Ishikawa (cell line): ENCODE data around the gene SPATA9.

Source experiments
- CEBPB ChIP-seq: IDR thresholded peaks from 2 replicates; pipeline ENCODE4 v1.6.1; 2012
- CREB1 ChIP-seq: IDR thresholded peaks from 2 replicates; pipeline ENCODE4 v1.6.1; 2012; ENCODE audit warnings: low read depth
- EGR1 ChIP-seq: IDR thresholded peaks from 2 replicates; pipeline ENCODE4 v1.6.1; 2012
- EP300 ChIP-seq: IDR thresholded peaks from 2 replicates; pipeline ENCODE4 v1.6.1; 2012; ENCODE audit warnings: borderline replicate concordance
- FOXM1 ChIP-seq: IDR thresholded peaks from 2 replicates; pipeline ENCODE4 v1.6.1; 2012; ENCODE audit warnings: low read depth, borderline replicate concordance
- NFIC ChIP-seq: IDR thresholded peaks from 2 replicates; pipeline ENCODE4 v1.6.1; 2012
- RAD21 ChIP-seq: IDR thresholded peaks from 2 replicates; pipeline ENCODE4 v1.6.1; 2012; ENCODE audit warnings: low read depth
- TAF1 ChIP-seq: IDR thresholded peaks from 2 replicates; pipeline ENCODE4 v1.6.1; 2012; ENCODE audit warnings: low read depth, mild to moderate bottlenecking
- TCF12 ChIP-seq: IDR thresholded peaks from 2 replicates; pipeline ENCODE4 v1.6.1; 2012; ENCODE audit warnings: low read depth
- TEAD4 ChIP-seq: IDR thresholded peaks from 2 replicates; pipeline ENCODE4 v1.6.1; 2012
- YY1 ChIP-seq: IDR thresholded peaks from 2 replicates; pipeline ENCODE4 v1.6.1; 2012; ENCODE audit warnings: low read depth
- ZBTB7A ChIP-seq: IDR thresholded peaks from 2 replicates; pipeline ENCODE4 v1.6.1; 2012; ENCODE audit warnings: low read depth
- TF ChIP-seq, protein P1 (sequence below): IDR thresholded peaks from 2 replicates; pipeline ENCODE4 v1.6.1; 2012
- TF ChIP-seq, protein P2 (sequence below): IDR thresholded peaks from 2 replicates; pipeline ENCODE4 v1.6.1; 2012; ENCODE audit warnings: low read depth, mild to moderate bottlenecking
- TF ChIP-seq, protein P3 (sequence below): IDR thresholded peaks from 2 replicates; pipeline ENCODE4 v1.6.1; 2012

The SPATA9 gene

DNA sequence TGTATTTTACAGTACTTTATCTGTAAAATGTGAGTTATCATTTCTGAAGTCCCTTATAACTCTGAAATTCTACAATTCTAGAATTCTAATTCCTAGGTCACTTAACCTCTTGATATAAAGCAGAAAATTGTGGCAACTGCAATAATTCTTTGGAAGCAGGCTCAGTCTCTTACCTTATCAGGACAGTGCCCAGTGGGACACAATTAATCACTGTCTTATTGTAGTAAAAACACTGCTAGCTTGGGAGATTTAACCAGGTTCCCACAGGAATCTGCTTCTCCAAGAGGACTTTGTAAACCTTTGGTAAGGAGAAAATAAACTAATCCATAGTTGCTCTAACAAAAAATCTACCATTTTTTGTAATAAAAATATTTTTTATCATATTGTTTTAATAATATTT, 18.3 kb upstream of the SPATA9 start:
- TF ChIP-seq NFIC: no peak
- no peak for TF ChIP-seq TCF12
- TF ChIP-seq EP300: no peak
- no peak for TF ChIP-seq EGR1
- no peak for TF ChIP-seq CREB1
- TF ChIP-seq CEBPB: no peak
- TF ChIP-seq, protein P1, sequence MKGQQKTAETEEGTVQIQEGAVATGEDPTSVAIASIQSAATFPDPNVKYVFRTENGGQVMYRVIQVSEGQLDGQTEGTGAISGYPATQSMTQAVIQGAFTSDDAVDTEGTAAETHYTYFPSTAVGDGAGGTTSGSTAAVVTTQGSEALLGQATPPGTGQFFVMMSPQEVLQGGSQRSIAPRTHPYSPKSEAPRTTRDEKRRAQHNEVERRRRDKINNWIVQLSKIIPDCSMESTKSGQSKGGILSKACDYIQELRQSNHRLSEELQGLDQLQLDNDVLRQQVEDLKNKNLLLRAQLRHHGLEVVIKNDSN: no peak
- TF ChIP-seq, protein P2, sequence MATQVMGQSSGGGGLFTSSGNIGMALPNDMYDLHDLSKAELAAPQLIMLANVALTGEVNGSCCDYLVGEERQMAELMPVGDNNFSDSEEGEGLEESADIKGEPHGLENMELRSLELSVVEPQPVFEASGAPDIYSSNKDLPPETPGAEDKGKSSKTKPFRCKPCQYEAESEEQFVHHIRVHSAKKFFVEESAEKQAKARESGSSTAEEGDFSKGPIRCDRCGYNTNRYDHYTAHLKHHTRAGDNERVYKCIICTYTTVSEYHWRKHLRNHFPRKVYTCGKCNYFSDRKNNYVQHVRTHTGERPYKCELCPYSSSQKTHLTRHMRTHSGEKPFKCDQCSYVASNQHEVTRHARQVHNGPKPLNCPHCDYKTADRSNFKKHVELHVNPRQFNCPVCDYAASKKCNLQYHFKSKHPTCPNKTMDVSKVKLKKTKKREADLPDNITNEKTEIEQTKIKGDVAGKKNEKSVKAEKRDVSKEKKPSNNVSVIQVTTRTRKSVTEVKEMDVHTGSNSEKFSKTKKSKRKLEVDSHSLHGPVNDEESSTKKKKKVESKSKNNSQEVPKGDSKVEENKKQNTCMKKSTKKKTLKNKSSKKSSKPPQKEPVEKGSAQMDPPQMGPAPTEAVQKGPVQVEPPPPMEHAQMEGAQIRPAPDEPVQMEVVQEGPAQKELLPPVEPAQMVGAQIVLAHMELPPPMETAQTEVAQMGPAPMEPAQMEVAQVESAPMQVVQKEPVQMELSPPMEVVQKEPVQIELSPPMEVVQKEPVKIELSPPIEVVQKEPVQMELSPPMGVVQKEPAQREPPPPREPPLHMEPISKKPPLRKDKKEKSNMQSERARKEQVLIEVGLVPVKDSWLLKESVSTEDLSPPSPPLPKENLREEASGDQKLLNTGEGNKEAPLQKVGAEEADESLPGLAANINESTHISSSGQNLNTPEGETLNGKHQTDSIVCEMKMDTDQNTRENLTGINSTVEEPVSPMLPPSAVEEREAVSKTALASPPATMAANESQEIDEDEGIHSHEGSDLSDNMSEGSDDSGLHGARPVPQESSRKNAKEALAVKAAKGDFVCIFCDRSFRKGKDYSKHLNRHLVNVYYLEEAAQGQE: no peak
- TF ChIP-seq TAF1: no peak
- TF ChIP-seq, protein P3, sequence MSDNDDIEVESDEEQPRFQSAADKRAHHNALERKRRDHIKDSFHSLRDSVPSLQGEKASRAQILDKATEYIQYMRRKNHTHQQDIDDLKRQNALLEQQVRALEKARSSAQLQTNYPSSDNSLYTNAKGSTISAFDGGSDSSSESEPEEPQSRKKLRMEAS: no peak
- TF ChIP-seq FOXM1: no peak
- no peak for TF ChIP-seq TEAD4
- no peak for TF ChIP-seq ZBTB7A

DNA sequence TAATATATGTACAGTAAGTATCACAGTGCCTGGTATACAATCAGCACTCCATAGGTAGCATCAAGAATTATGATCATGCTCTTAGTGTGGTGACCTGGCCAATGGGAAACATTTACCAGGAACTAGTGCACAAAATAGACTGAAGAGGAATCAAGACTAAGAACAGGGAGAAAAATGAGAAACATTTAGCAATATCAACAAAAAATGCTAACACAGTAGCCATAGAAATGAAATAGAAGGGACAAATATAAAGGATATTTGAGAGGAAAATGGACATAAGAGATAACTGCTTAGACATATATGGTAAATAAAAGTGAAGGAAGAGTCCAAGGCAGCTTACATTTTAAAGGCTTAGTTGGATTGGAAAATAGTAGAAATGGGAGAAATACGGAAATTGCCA, 16.5 kb upstream of the SPATA9 start:
- TF ChIP-seq RAD21: no peak
- TF ChIP-seq TCF12: no peak
- no peak for TF ChIP-seq FOXM1
- TF ChIP-seq EP300: no peak
- no peak for TF ChIP-seq NFIC
- TF ChIP-seq, protein P2: no peak

DNA sequence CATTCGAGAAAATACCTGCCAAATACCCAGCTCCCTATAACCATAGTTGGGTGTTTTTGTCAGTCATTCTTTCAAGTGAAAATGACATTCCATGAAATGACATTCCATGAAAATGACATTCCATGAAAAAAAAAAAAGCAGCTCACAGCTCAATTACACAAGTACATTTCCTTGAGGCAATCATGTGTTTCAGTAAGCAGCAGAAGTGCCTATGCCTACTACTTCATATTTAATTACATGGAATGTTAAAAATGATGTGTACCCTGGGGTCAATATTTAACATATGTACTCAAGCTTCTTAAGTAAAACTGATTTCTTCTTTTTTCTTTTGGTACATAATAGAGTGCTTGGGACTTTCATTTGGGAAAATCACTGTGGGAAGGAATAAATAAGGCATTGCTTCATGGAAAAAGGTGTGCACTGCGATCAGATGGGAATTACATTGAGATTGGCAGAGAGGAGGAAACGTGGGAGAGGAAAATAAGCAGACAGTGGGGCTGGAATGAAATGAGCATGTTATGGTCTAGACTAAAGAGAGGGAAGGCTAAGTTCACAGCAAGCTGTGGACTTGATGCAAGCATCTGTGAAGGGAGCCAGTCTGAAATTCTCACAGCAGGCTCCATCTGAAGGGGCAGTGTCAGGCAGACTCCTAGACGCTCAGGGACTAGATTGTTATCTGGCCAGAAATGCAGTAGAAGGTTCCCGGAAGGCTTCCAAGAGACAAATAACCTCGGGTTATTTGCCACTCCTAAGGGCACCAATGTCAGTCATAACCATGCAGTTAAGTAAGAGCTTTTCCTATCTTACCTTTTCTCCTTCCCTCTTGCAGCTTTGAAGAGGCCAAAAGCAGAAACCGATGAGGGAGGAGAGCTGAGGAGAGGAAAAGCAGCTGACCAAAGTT, 15.2 kb upstream of the SPATA9 start:
- TF ChIP-seq CEBPB: 0 out of 2 replicates have a peak, but pooled peaks have one; percentile 35
- TF ChIP-seq, protein P1: no peak
- TF ChIP-seq RAD21: peak; percentile 2; the same call in 1 of the 2 replicates
- no peak for TF ChIP-seq ZBTB7A
- TF ChIP-seq, protein P3: 0 out of 2 replicates have a peak, but pooled peaks have one; percentile 10
- no peak for TF ChIP-seq TAF1
- peak; percentile 53; the same call in 1 of the 2 replicates for TF ChIP-seq FOXM1
- TF ChIP-seq YY1: no peak
- peak; percentile 69 for TF ChIP-seq EP300
- TF ChIP-seq EGR1: no peak
- TF ChIP-seq, protein P2: no peak
- no peak for TF ChIP-seq TCF12
- no peak for TF ChIP-seq CREB1
- TF ChIP-seq NFIC: peak; percentile 25; the same call in 1 of the 2 replicates
- peak; percentile 94 for TF ChIP-seq TEAD4

DNA sequence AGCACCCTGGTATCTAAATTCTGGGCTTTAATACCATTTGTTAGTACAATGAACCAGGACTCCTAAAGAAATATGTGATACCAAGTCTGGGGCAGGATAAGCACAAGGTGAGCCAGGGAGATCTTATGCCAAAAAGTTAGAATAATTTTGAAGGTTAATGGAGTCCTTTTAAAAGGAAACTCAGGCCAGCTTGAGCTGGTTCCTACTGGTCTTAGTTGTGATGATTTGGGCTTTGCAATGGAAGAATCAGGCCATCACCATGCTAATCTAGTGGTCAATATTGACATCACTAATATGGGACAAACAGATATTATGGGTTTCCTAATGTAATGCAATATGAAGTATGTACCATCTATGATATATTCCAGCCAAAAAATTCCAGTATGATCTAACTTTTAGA, 7.5 kb upstream of the SPATA9 start:
- TF ChIP-seq, protein P1: no peak
- TF ChIP-seq ZBTB7A: no peak
- no peak for TF ChIP-seq RAD21
- no peak for TF ChIP-seq EGR1
- TF ChIP-seq, protein P3: no peak
- no peak for TF ChIP-seq YY1
- no peak for TF ChIP-seq EP300
- no peak for TF ChIP-seq TAF1
- TF ChIP-seq CREB1: no peak
- no peak for TF ChIP-seq FOXM1
- TF ChIP-seq, protein P2: no peak
- TF ChIP-seq NFIC: no peak
- no peak for TF ChIP-seq CEBPB
- TF ChIP-seq TEAD4: no peak
- TF ChIP-seq TCF12: no peak
